IPS DF 19.7 (cell line): ENCODE measurements around the gene METTL14.

Experiments
- DNase-seq: peaks from one replicate; pipeline ENCODE4 v3.0.0-alpha.2; 2013; ENCODE audit warnings: low read depth, low spot score

METTL14 gene

DNA sequence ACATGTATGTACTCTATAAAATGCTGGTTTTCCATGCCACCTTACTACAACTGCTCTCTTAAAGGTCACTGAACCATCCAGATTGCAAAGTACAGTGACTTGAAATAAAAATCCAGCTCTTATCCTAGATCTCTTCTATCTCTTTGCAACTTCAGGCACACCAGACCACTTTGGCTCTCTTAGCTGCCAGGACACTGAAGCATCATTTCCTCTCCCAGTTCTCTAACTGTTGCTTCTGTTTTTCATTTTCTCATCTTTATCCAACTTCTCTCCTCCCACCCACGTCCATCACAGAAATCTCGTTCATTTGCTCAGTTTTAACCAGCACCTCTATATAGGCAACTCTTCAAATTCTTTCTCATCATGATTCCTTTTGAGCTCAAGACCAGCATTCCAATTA is 74.3 kb downstream of the METTL14 start:
- no peak for DNase-seq

DNA sequence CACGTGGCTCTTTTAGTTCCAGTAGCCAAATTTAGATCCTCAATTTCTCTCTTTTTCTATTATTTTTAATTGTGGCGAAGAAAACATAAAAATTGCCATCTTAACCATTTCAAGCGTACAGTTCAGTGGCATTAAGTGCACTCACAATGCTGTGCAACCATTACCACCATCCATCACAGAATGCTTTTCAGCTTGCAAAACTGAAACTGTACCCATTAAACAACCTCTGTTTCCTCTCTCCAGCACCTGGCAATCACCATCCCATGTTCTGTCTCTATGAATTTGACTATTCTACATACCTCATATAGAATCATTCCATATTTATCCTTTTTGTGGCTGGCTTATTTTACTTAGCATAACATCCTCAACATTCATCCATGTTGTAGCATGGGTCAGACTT is 74.9 kb downstream of the METTL14 start:
- no peak for DNase-seq

DNA sequence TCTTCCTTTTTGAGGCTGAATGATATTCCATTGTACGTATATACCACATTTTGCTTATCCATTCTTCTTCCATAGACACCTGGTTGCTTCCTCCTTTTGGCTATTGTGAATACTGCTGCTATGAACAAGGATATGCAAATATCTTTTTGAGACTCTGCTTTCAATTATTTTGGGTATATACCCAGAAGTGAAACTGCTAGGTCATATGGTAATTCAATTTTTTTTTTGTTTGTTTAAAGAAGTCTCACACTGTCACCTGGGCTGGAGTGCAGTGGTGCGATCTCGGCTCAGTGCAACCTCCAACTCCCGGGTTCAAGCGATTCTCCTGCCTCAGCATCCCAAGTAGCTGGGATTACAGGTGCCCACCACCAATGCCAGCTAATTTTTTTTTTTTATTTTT is 75.3 kb downstream of the METTL14 start:
- no peak for DNase-seq

DNA sequence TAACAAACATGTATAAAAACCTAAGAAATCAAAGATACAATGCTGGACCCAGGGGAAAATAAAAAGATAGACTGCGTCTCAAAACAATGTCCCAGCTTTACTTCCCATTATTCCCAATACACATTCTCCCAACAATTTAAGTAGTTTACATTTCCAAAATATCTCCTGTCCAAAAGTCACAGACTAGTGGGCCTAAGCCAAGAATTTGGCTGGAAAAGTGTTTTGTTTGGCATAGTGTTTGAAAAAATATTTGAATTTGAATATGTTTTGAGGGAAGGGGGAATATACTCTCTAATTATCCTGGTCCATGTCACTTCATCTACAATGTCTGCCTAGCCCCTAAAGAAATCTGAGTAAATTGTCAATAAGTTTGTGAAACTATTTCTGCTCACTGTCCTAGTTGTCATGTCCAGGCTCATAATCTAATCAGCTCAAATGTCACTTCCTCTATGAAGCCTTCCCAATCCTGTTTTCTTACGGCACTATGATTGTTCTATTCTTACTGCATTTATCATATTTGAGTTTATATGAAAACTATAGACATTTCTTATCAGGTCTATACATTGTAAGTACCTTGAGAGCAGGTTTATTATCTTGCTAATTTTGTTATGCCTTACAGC is 76.3 kb downstream of the METTL14 start:
- DNase-seq: no peak

DNA sequence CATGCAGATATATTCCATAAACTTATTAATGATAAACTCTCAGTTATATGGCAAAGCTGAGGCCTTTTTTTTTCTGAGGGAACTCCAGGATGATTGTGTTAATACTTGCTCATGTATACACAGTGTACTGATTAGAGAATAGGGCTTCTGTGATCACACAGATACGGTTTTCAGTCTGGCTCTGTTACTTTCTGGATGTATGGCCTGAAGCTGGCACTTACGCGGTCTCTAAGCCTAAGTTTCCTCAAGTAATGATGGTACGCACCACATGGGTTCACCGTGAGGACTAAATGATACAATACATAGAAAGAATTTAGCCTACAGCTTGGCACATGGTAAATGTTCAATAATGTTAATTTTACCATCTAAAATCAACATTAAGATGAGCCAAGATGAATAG is 77.0 kb downstream of the METTL14 start:
- DNase-seq: no peak

DNA sequence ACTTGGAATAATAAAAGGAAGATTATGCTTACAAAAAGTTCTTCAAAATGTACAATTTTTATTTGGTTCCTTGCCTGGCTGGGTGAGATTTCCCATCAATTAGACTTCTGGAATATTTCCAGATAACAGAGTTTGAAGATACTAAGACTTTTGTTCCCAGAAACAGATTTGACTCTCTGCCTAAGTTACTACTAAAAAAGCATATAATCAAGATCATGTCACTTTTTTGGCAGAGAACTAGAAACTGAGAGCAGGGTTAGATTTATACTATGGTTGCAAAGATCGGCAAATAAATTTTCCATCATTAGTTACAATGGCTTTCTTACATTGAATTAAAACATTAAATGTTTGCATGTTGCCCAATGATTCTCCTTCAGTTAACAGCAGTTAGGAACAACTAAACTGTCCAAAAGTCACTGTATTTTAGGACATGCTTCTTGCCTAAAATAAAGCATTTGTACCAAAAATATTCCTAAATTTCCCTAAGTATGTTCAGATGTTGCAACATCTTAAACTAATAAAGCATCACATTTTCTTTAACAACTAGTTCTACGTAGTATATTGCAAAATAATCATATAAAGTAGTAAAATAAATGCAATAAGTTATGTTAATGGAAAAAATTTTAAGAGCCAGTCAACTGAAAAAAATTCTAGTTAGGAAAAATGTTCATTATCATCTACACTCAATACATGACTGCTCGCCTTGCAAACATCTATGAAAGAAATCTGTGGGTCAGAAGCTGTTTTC is 77.7 kb downstream of the METTL14 start:
- DNase-seq: no peak
